ENCODE data around the gene SENP8. TPM values are rescaled to one million over a fixed set of nuclear protein-coding genes. Genes with fewer than 3 reads are reported as not detected.

Gene SENP8
- total and polyA plus RNA-seq, 2 of the 13 experiments (the other 11 are each of a cell fraction or from before 2014, with no cell fraction given), result 2.7 to 3.0 TPM

- TF ChIP-seq FUBP1 (CRISPR knock-in tag; IDR thresholded peaks at IDR 0.05; ENCODE audit: borderline replicate concordance) (no peak), NCOA2 (CRISPR knock-in tag; IDR thresholded peaks at IDR 0.05) (no peak), MAX (IDR thresholded peaks at IDR 0.05) (peak; percentile 50; the same call in 1 of the 2 replicates), RBFOX2 (IDR thresholded peaks at IDR 0.05; ENCODE audit: low read depth, low read length) (peak; percentile 67; the same call in 1 of the 2 replicates), ZNF124 (CRISPR knock-in tag; IDR thresholded peaks at IDR 0.05) (no peak), ZBTB26 (CRISPR knock-in tag; IDR thresholded peaks at IDR 0.05; ENCODE audit: borderline replicate concordance) (no peak), PAXIP1 (CRISPR knock-in tag; conservative IDR thresholded peaks at IDR 0.05) (no peak), MTA3 (CRISPR knock-in tag; IDR thresholded peaks at IDR 0.05) (no peak), NR2F1 (CRISPR knock-in tag; IDR thresholded peaks at IDR 0.05) (no peak), EP300 (IDR thresholded peaks at IDR 0.05; ENCODE audit: low read depth in 2 of 2, low read length in 2 of 2) (no peak), EP300 (CRISPR knock-in tag; IDR thresholded peaks at IDR 0.05; ENCODE audit: borderline replicate concordance) (no peak), RERE (CRISPR knock-in tag; IDR thresholded peaks at IDR 0.05; ENCODE audit: low read depth) (0 out of 2 replicates have a peak, but pooled peaks have one; percentile 9), GPN1 (CRISPR knock-in tag; IDR thresholded peaks at IDR 0.05; ENCODE audit: borderline replicate concordance) (0 out of 2 replicates have a peak, but pooled peaks have one; percentile 33), KDM2A (CRISPR knock-in tag; IDR thresholded peaks at IDR 0.05; ENCODE audit: borderline replicate concordance, low read depth) (peak; percentile 58; the same call in 1 of the 2 replicates), KMT2A (CRISPR knock-in tag; IDR thresholded peaks at IDR 0.05) (0 out of 2 replicates have a peak, but pooled peaks have one; percentile 67)
These were observed 652 bp upstream of the SENP8 start (continued) for GRCh38 chr15:72117486-72118016.

Measured in HepG2 (cell line).